ENCODE data around the gene FARS2. TPM values are rescaled to one million over a fixed set of nuclear protein-coding genes. Genes with fewer than 3 reads are reported as not detected.

The FARS2 gene
- total and polyA plus RNA-seq, 2 donors (not counting 1 experiment from before 2014, with no cell fraction given) = 33.0 to 35.5 TPM

GRCh38 chr6:5303682-5304081, 42.4 kb downstream of the FARS2 start:
- peak overlapping the region; percentile 81 for H3K27ac Mint-ChIP-seq
- H3K79me2 ChIP-seq (ENCODE audit: control insufficient read depth, insufficient read depth, low read length) = peaks cover 85% of the 10 kb centered on the region

GRCh38 chr6:5305968-5306626, 44.8 kb downstream of the FARS2 start:
- no peak overlapping the region for H3K27ac ChIP-seq (ENCODE audit: low read length in 2 of 2)
- 100% methylated on average over 1 of the region's 5 CpGs for WGBS (ENCODE audit: insufficient coverage)
- DNase-seq (no peak), ATAC-seq (ENCODE audit: low read depth) (no peak)
- CTCF ChIA-PET = interaction anchor here (0.6 to 7.6 kb wide), 3 partner anchors 8 to 247 kb away, joined by 3 to 192 read pairs (median 3); no protein-coding TSS in a partner anchor
- no peak overlapping the region for H3K27ac Mint-ChIP-seq
- H3K36me3 ChIP-seq (replicated peaks in 1 of 2; ENCODE audit: control extremely low read depth in 1 of 2, control insufficient read depth in 1 of 2, extremely low read depth in 1 of 2, insufficient read depth in 2 of 2, low read length in 1 of 2) = peaks cover 0 to 2% of the 10 kb centered on the region in 2 experiments
- no peak overlapping the region for H3K4me3 ChIP-seq (ENCODE audit: control extremely low read depth in 1 of 5, extremely low read depth in 1 of 5, insufficient read depth in 1 of 5, low read depth in 2 of 5, low read length in 4 of 5)
- no peaks in the 10 kb centered on the region for H3K9me3 ChIP-seq (ENCODE audit: control extremely low read depth in 1 of 3, control insufficient read depth in 2 of 3, insufficient read depth in 1 of 3, low read length in 2 of 3)
- H3K27me3 ChIP-seq (replicated peaks in 1 of 4; ENCODE audit: control extremely low read depth in 1 of 4, control insufficient read depth in 3 of 4, insufficient read depth in 4 of 4, low read length in 3 of 4) = no peaks in the 10 kb centered on the region
- H4K20me1 ChIP-seq (ENCODE audit: control insufficient read depth, insufficient read depth, low read length, poor library complexity, severe bottlenecking) = peaks cover 20% of the 10 kb centered on the region
- no peak overlapping the region for H3K9ac ChIP-seq (ENCODE audit: low read length)
- H3K4me1 ChIP-seq (ENCODE audit: control insufficient read depth in 2 of 2, insufficient read depth in 2 of 2, low read length in 2 of 2) = peaks cover 10 to 18% of the 10 kb centered on the region in 2 donors
- no peaks in the 10 kb centered on the region for H3K27me3 Mint-ChIP-seq
- peaks cover 82% of the 10 kb centered on the region for H3K79me2 ChIP-seq (ENCODE audit: control insufficient read depth, insufficient read depth, low read length)
- H3K9me3 Mint-ChIP-seq (ENCODE audit: insufficient read depth) = no peaks in the 10 kb centered on the region
- H2AFZ ChIP-seq (ENCODE audit: insufficient read depth, low read depth, low read length, poor library complexity, severe bottlenecking) = no peak overlapping the region
- POLR2A ChIA-PET = interaction anchor here (0.6 kb wide), 1 partner anchor 16 kb away, joined by 3 read pairs; no protein-coding TSS in a partner anchor
- no peak overlapping the region for H3K4me2 ChIP-seq (replicated peaks; ENCODE audit: low read depth, low read length, poor library complexity, severe bottlenecking)
- TF ChIP-seq CTCF (IDR thresholded peaks at IDR 0.05) = no peak
- TF ChIP-seq EZH2 (IDR thresholded peaks at IDR 0.05; ENCODE audit: borderline replicate concordance, insufficient read depth, low read depth, low read length, poor library complexity, severe bottlenecking) = no peak
- intact Hi-C loops (cut with micrococcal nuclease) = no loop called here
- peaks cover 24% of the 10 kb centered on the region for H3K4me1 Mint-ChIP-seq
- H3K4me3 Mint-ChIP-seq = no peak overlapping the region

More at GRCh38 chr6:5303682-5304081, 42.4 kb downstream of the FARS2 start:
- Mint-ChIP-seq H3K4me3 (peak overlapping the region; percentile 79), H3K4me1 (peaks cover 32% of the 10 kb centered on the region), H3K9me3 (ENCODE audit: insufficient read depth) (no peaks in the 10 kb centered on the region), H3K27me3 (no peaks in the 10 kb centered on the region)
- Histone ChIP-seq H3K9ac (ENCODE audit: low read length) (no peak overlapping the region), H4K20me1 (ENCODE audit: control insufficient read depth, insufficient read depth, low read length, poor library complexity, severe bottlenecking) (peaks cover 23% of the 10 kb centered on the region), H3K4me3 (ENCODE audit: control extremely low read depth in 1 of 5, extremely low read depth in 1 of 5, insufficient read depth in 1 of 5, low read depth in 2 of 5, low read length in 4 of 5) (no peak overlapping the region), H3K36me3 (replicated peaks in 1 of 2; ENCODE audit: control extremely low read depth in 1 of 2, control insufficient read depth in 1 of 2, extremely low read depth in 1 of 2, insufficient read depth in 2 of 2, low read length in 1 of 2) (peaks cover 0 to 2% of the 10 kb centered on the region in 2 experiments), H3K4me2 (replicated peaks; ENCODE audit: low read depth, low read length, poor library complexity, severe bottlenecking) (no peak overlapping the region), H3K27ac (ENCODE audit: low read length in 2 of 2) (no peak overlapping the region), H3K9me3 (ENCODE audit: control extremely low read depth in 1 of 3, control insufficient read depth in 2 of 3, insufficient read depth in 1 of 3, low read length in 2 of 3) (no peaks in the 10 kb centered on the region), H3K27me3 (replicated peaks in 1 of 4; ENCODE audit: control extremely low read depth in 1 of 4, control insufficient read depth in 3 of 4, insufficient read depth in 4 of 4, low read length in 3 of 4) (no peaks in the 10 kb centered on the region), H2AFZ (ENCODE audit: insufficient read depth, low read depth, low read length, poor library complexity, severe bottlenecking) (peak overlapping the region; percentile 59), H3K4me1 (ENCODE audit: control insufficient read depth in 2 of 2, insufficient read depth in 2 of 2, low read length in 2 of 2) (peaks cover 10 to 18% of the 10 kb centered on the region in 2 donors)
- DNase-seq (no peak), ATAC-seq (ENCODE audit: low read depth) (no peak)
- POLR2A ChIA-PET = interaction anchor here (1.7 kb wide), 1 partner anchor 43 kb away, joined by 11 read pairs; the partner anchor contains the start of genes FARS2 and LYRM4
- WGBS (ENCODE audit: insufficient coverage) = 93% methylated on average over 8 of the region's 8 CpGs
- intact Hi-C loops (cut with micrococcal nuclease) = loop anchor here (1.0 to 2.0 kb wide), 3 partner anchors 25 to 88 kb away; partner anchors contain the start of gene FARS2
- CTCF ChIA-PET = interaction anchor here (0.6 to 7.6 kb wide), 35 partner anchors 9 to 577 kb away, joined by 3 to 192 read pairs (median 5); partner anchors contain the start of genes FARS2 and LYRM4
- no peak for TF ChIP-seq EZH2 (IDR thresholded peaks at IDR 0.05; ENCODE audit: borderline replicate concordance, insufficient read depth, low read depth, low read length, poor library complexity, severe bottlenecking)
